ENCODE data around the gene PLEKHA8.

DNA sequence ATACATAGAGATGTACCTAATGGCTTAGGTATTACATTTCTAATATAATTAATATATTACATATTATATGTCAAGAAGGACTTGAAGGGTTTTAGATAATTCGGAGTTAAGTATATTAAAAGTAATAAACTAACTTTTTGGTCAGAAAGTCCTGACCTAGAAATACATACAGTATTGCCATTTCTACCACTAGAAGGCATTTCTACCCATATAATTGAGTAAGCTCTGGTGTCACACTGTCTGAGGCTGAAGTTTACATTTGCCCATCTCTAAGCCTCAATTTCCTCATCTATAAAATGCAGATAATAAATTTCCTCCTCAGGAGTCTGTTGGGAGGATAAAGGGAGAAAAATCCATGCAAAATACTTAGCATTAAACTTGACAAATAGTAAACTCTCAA is 8.8 kb upstream of the PLEKHA8 start:
- TF ChIP-seq, protein P1, sequence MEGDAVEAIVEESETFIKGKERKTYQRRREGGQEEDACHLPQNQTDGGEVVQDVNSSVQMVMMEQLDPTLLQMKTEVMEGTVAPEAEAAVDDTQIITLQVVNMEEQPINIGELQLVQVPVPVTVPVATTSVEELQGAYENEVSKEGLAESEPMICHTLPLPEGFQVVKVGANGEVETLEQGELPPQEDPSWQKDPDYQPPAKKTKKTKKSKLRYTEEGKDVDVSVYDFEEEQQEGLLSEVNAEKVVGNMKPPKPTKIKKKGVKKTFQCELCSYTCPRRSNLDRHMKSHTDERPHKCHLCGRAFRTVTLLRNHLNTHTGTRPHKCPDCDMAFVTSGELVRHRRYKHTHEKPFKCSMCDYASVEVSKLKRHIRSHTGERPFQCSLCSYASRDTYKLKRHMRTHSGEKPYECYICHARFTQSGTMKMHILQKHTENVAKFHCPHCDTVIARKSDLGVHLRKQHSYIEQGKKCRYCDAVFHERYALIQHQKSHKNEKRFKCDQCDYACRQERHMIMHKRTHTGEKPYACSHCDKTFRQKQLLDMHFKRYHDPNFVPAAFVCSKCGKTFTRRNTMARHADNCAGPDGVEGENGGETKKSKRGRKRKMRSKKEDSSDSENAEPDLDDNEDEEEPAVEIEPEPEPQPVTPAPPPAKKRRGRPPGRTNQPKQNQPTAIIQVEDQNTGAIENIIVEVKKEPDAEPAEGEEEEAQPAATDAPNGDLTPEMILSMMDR (IDR thresholded peaks at IDR 0.05): no peak
- TF ChIP-seq EP300 (IDR thresholded peaks at IDR 0.05): no peak
- no peak for TF ChIP-seq POLR2AphosphoS5 (IDR thresholded peaks at IDR 0.05)

All from suprapubic skin (tissue), 4 donors.